RWPE2 (cell line): Measurements from ENCODE around the gene AQP10.

ENCODE experiments used
- ATAC-seq: fragments of 200-7000 bp; cut with Tn5 transposase; 3 replicates; pipeline ENCODE4 v1.9.1; 2021; ENCODE audit warnings: low read depth
- DNase-seq: peaks from one replicate; pipeline ENCODE4 v3.0.0-alpha.2; 2020; ENCODE audit warnings: low spot score
- H3K27ac ChIP-seq: fragments of 450-650 bp; 2 replicates; pipeline ENCODE4 v1.5.1; 2017; ENCODE audit warnings: mild to moderate bottlenecking; ENCODE audit not compliant: poor library complexity, severe bottlenecking
- H3K27me3 ChIP-seq: fragments of 250-450 bp; sonication (Bioruptor Pico); 2 replicates; pipeline ENCODE4 v1.5.1; 2021; ENCODE audit warnings: mild to moderate bottlenecking, moderate library complexity; ENCODE audit not compliant: insufficient read depth, poor library complexity, severe bottlenecking
- H3K36me3 ChIP-seq: fragments of 250-450 bp; sonication (Bioruptor Pico); 2 replicates; pipeline ENCODE4 v1.5.1; 2020; ENCODE audit warnings: low read depth, mild to moderate bottlenecking, moderate library complexity
- H3K4me1 ChIP-seq: fragments of 250-450 bp; sonication (Bioruptor Pico); 2 replicates; pipeline ENCODE4 v1.5.1; 2021; ENCODE audit warnings: mild to moderate bottlenecking, moderate library complexity; ENCODE audit not compliant: insufficient read depth, poor library complexity, severe bottlenecking
- H3K4me3 ChIP-seq: fragments of 250-450 bp; sonication (Bioruptor Pico); 2 replicates; pipeline ENCODE4 v1.5.1; 2021; ENCODE audit warnings: mild to moderate bottlenecking, moderate library complexity; ENCODE audit not compliant: severe bottlenecking
- H3K9me3 ChIP-seq: fragments of 250-450 bp; sonication (Bioruptor Pico); 2 replicates; pipeline ENCODE4 v1.5.1; 2021; ENCODE audit warnings: mild to moderate bottlenecking, moderate library complexity; ENCODE audit not compliant: severe bottlenecking
- TF ChIP-seq, protein P1 (sequence below): fragments of 450-650 bp; IDR thresholded peaks from one replicate; pipeline ENCODE4 v1.5.1; 2017; ENCODE audit warnings: mild to moderate bottlenecking, moderate library complexity; ENCODE audit not compliant: poor library complexity, severe bottlenecking

The AQP10 gene

DNA sequence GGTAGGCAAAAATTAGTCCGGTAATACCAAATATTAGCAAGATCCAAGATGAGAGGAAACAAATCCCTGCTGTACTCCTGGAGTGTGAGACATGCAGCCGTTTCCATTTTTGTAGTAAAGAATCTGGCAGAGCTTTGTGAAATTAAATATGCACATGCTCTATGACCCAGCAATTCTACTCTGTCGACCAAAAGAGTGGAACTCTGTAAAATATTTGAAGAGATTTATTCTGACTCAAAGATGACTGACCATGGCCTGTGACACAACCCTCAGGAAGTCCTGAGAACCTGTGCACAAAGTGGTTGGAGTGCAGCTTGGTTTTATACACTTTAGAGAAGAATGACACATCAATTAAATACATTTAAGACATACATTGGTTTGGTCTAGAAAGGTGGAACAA, 32.2 kb upstream of the AQP10 start:
- ATAC-seq (no peak), DNase-seq (no peak)
- H3K36me3 ChIP-seq = no peaks in the 10 kb centered on the region
- H3K27me3 ChIP-seq = peaks cover 6% of the 10 kb centered on the region
- H3K4me1 ChIP-seq = no peaks in the 10 kb centered on the region
- no peaks in the 10 kb centered on the region for H3K9me3 ChIP-seq
- no peak overlapping the region for H3K4me3 ChIP-seq
- H3K27ac ChIP-seq = no peak overlapping the region
- TF ChIP-seq, protein P1, sequence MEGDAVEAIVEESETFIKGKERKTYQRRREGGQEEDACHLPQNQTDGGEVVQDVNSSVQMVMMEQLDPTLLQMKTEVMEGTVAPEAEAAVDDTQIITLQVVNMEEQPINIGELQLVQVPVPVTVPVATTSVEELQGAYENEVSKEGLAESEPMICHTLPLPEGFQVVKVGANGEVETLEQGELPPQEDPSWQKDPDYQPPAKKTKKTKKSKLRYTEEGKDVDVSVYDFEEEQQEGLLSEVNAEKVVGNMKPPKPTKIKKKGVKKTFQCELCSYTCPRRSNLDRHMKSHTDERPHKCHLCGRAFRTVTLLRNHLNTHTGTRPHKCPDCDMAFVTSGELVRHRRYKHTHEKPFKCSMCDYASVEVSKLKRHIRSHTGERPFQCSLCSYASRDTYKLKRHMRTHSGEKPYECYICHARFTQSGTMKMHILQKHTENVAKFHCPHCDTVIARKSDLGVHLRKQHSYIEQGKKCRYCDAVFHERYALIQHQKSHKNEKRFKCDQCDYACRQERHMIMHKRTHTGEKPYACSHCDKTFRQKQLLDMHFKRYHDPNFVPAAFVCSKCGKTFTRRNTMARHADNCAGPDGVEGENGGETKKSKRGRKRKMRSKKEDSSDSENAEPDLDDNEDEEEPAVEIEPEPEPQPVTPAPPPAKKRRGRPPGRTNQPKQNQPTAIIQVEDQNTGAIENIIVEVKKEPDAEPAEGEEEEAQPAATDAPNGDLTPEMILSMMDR = no peak

DNA sequence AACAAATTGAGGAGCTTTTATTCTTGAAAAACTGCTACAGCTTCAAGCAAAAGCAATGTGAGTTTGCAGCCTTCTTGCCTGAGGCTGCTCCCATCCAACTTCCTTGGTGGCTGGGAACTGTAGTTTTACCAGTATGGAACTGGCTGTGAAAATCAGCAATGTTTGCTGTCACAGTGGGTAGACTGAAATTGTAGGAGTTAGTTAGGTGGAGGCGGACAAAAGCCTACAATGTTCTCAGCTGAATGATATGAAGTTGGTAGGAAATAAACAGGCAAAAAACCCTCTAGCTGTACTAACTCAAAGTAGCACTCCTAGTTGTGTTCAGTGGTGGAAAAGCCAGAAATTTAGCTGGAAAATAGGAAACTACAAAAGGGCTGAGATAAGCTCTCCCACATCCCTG, 30.0 kb upstream of the AQP10 start:
- Histone ChIP-seq H3K36me3 (no peaks in the 10 kb centered on the region), H3K4me3 (no peak overlapping the region), H3K27me3 (peaks cover 6% of the 10 kb centered on the region), H3K27ac (no peak overlapping the region), H3K9me3 (peaks cover 11% of the 10 kb centered on the region), H3K4me1 (no peaks in the 10 kb centered on the region)
- TF ChIP-seq, protein P1 = no peak
- no peak for ATAC-seq
- DNase-seq = no peak

DNA sequence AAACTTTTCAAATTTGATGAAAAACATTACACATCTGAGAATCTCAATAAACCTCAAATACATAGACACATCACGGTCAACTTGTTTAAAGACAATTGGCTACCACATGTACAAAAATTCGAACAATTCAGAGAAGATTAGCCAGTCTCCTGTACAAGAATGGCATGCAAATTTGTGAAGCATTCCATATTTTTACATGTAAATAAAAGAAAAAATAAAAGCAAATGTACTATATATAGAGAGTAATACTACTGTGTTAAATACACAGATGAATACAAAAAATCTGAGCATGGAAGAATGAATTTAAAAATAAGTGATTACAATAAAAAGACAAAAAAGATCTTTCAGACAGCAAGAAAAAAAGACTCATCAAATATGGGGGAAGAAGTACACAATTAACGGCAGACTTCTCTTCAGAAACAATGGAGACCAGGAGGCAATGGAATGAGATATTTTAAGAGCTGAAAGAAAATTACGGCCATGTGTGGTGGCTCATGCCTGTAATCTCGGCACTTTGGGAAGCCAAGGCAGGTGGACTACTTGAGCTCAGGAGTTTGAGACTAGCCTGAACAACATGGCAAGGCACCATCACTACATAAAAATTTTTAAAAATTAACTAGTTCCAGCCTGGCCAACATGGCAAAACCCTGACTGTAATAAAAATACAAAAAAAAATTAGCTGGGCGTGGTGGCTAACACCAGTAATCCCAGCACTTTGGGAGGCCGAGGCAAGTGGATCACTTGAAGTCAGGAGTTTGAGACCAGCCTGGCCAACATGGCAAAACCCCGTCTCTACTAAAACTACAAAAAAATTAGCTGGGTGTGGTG, 25.3 kb upstream of the AQP10 start:
- Histone ChIP-seq H3K27me3 (peaks cover 6% of the 10 kb centered on the region), H3K4me3 (no peak overlapping the region), H3K36me3 (no peaks in the 10 kb centered on the region), H3K27ac (no peak overlapping the region), H3K4me1 (no peaks in the 10 kb centered on the region), H3K9me3 (peaks cover 12% of the 10 kb centered on the region)
- ATAC-seq (no peak), DNase-seq (no peak)
- TF ChIP-seq, protein P1 = no peak

DNA sequence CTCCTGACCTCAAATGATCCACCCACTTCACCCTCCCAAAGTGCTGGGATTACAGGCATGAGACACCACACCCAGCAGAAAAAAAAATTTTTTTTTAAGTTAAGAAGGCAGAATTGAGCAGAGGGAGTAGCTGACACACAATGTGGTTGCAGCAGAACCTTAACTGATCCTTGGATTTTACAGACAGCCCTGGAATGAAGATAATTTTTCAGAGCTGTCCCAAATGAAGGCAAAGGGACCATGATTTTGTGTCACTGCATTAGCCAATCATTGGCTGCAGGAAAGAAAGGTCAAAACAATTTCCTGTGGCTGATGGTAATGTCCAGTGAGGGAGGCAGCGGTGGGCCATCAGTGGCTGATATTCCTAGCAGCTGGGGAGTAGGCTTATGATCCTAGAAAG, 19.3 kb upstream of the AQP10 start:
- DNase-seq (no peak), ATAC-seq (no peak)
- H3K36me3 ChIP-seq = no peaks in the 10 kb centered on the region
- H3K27me3 ChIP-seq = no peaks in the 10 kb centered on the region
- H3K27ac ChIP-seq = no peak overlapping the region
- H3K4me3 ChIP-seq = no peak overlapping the region
- H3K9me3 ChIP-seq = no peaks in the 10 kb centered on the region
- TF ChIP-seq, protein P1 = no peak
- H3K4me1 ChIP-seq = no peaks in the 10 kb centered on the region
